Activated T-cell treated with anti-CD3 and anti-CD28 coated beads, Interleukin-2, amount 50 U/mL, for 4 hours (primary cell): Measurements from ENCODE around the gene HSPBAP1. TPM values are rescaled to one million over a fixed set of nuclear protein-coding genes. Genes with fewer than 3 reads are reported as not detected.
"Not testable (repeated sequence)": the region's sequence is repeated elsewhere in the genome, so short reads cannot be mapped to it uniquely, and the experiment has no call there.

Experiments
- ATAC-seq, 2 donors: fragments of 200-7000 bp; cut with Tn5 transposase; one replicate each; pipeline ENCODE4 v1.10.0; 2021
- DNase-seq: peaks from one replicate; pipeline ENCODE4 v3.0.0-alpha.2; 2020
- H3K27me3 Mint-ChIP-seq: one replicate; pipeline ENCODE4 v1.8.0; 2021; ENCODE audit warnings: low read depth, mixed read lengths
- H3K36me3 Mint-ChIP-seq: one replicate; pipeline ENCODE4 v1.8.0; 2022; ENCODE audit warnings: mixed read lengths; ENCODE audit not compliant: insufficient read depth
- H3K4me1 Mint-ChIP-seq: one replicate; pipeline ENCODE4 v1.8.0; 2021; ENCODE audit warnings: low read depth, mixed read lengths
- H3K4me3 Mint-ChIP-seq: one replicate; pipeline ENCODE4 v1.8.0; 2021; ENCODE audit warnings: mild to moderate bottlenecking, moderate library complexity, mixed read lengths
- H3K9me3 Mint-ChIP-seq: one replicate; pipeline ENCODE4 v1.8.0; 2021; ENCODE audit warnings: mixed read lengths
- total RNA-seq, 3 donors: library from RNA; stranded (reverse); gene quantifications; one replicate each; pipeline ENCODE4 v1.2.1, GENCODE V29; 2021

The HSPBAP1 gene
- total RNA-seq, 3 donors from 2014 or later, result 7.6 to 8.8 (median 7.7) TPM

DNA sequence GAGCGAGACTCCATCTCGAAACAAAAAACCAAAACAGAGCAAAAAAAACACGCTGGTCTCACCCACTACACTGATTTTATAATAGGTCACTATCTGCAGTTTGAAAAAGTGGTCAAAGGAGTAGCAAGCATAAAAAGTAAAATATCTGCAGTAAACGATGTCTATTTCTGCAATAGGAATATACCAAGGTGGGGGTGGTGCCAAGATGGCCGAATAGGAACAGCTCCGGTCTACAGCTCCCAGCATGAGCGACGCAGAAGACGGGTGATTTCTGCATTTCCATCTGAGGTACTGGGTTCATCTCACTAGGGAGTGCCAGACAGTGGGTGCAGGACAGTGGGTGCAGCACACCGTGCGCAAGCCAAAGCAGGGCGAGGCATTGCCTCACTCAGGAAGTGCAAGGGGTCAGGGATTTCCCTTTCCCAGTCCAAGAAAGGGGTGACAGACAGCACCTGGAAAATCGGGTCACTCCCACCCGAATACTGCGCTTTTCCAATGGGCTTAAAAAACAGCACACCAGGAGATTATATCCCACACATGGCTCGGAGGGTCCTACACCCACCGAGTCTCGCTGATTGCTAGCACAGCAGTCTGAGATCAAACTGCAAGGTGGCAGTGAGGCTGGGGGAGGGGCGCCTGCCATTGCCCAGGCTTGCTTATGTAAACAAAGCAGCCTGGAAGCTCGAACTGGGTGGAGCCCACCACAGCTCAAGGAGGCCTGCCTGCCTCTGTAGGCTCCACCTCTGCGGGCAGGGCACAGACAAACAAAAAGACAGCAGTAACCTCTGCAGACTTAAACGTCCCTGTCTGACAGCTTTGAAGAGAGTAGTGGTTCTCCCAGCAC is 60.7 kb downstream of the HSPBAP1 start:
- H3K4me1 Mint-ChIP-seq, ATAC-seq, H3K27me3 Mint-ChIP-seq: not testable (repeated sequence)

DNA sequence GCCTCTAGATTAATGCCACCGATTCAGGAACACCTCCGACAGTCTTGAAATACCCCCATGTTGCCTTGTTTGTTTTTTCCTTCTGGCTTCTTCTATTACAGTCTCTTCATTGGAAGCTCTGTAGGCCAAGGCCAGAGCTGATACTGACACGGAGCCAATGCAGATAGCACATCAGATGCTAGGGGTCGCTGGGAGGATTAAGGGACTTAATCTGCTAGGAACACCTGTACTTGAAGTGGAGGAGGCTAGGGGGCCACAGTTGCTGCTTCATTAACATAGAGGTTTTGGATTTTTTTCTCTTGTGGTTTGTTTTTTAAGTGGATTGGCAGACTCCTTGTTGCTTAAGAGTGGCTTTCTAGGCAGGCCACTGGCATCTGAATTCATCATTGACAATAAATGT is 63.4 kb downstream of the HSPBAP1 start:
- ATAC-seq (no peak), DNase-seq (no peak)
- Mint-ChIP-seq H3K9me3 (no peaks in the 10 kb centered on the region), H3K27me3 (no peaks in the 10 kb centered on the region), H3K36me3 (peaks cover 35% of the 10 kb centered on the region), H3K4me1 (no peaks in the 10 kb centered on the region), H3K4me3 (no peak overlapping the region)

More for the DNA sequence above, 60.7 kb downstream of the HSPBAP1 start:
- H3K9me3 Mint-ChIP-seq, DNase-seq, H3K4me3 Mint-ChIP-seq: not testable (repeated sequence)
- H3K36me3 Mint-ChIP-seq, result peaks cover 24% of the 10 kb centered on the region

DNA sequence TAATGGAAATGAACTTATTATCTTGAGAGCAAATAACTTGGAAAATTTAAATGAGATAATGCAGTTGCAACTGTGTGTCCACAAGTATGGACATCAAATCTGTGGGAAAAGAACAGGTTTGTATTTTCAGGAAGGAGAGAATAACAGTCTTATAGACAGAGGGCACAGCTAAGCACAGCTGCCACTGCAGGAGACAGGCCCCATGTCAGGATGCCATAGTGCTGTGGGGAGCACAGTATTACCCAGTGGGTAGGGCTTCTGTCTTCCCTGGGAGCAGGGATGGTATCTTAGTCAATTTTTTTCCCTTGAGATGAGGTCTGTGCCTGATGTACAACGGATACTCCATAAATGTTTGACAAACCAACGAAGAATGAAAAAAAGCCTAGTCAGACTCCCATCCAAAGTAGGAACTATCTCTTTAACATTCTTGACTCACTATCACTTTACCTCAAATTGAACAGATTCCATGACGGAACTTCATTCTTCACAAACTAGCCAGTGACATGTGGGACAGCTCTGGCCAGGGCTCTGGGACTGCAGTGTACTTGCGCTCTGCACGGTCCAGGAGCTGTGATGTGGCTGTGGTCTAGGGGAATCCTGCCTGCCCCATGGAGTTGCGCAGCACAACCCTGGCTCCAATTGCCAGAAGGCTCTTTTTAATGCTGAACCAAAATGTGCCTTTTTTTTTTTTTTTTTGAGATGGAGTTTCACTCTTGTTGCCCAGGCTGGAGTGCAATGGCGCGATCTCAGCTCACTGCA is 64.7 kb downstream of the HSPBAP1 start:
- H3K27me3 Mint-ChIP-seq, result no peaks in the 10 kb centered on the region
- H3K4me1 Mint-ChIP-seq, result no peaks in the 10 kb centered on the region
- peaks cover 36% of the 10 kb centered on the region for H3K36me3 Mint-ChIP-seq
- ATAC-seq (no peak), DNase-seq (no peak)
- no peak overlapping the region for H3K4me3 Mint-ChIP-seq
- H3K9me3 Mint-ChIP-seq, result no peaks in the 10 kb centered on the region

DNA sequence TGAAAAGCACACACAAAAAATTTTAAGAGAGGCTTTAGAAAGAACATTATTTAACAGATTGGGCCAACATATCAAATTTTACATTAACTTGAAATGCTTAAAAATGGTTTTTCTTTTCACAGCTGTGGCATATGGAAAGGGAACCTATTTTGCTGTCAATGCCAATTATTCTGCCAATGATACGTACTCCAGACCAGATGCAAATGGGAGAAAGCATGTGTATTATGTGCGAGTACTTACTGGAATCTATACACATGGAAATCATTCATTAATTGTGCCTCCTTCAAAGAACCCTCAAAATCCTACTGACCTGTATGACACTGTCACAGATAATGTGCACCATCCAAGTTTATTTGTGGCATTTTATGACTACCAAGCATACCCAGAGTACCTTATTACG is 65.4 kb downstream of the HSPBAP1 start:
- Mint-ChIP-seq H3K4me3 (no peak overlapping the region), H3K9me3 (no peaks in the 10 kb centered on the region), H3K36me3 (peaks cover 37% of the 10 kb centered on the region), H3K4me1 (no peaks in the 10 kb centered on the region), H3K27me3 (no peaks in the 10 kb centered on the region)
- DNase-seq, result no peak
- no peak for ATAC-seq

DNA sequence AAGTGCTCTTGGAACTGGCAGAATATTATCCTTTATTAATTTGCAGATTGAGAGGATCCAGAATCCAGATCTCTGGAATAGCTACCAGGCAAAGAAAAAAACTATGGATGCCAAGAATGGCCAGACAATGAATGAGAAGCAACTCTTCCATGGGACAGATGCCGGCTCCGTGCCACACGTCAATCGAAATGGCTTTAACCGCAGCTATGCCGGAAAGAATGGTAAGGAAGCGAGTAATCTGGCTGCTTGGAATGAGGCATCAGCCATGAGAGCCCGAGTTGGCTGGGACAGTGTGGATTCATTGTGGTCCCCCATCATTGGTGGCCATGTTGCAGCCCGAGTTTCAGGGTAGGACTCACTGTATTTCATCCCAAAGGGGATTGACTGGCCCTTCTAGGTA is 65.9 kb downstream of the HSPBAP1 start:
- no peaks in the 10 kb centered on the region for H3K9me3 Mint-ChIP-seq
- ATAC-seq, result no peak

DNA sequence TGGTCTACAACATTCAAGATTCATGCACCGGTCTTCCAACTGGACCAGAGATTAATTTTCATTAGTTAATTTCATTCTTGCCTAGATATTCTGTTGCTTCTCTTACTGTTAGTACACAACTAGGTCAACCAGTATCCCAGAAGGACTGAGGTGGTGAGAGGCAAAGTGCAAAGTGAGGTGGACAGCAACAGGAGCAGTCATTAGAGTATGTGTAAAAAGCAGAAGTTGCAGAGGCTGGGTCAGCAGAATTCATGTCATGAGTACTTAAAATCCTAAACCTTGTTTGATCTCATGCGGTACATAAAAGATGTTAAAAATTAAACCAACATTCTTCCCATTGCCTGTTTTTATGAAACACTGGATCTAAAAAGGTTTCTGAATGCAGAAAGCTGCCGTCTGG is 66.3 kb downstream of the HSPBAP1 start:
- H3K9me3 Mint-ChIP-seq, result no peaks in the 10 kb centered on the region
- H3K4me3 Mint-ChIP-seq, result no peak overlapping the region
- peaks cover 36% of the 10 kb centered on the region for H3K36me3 Mint-ChIP-seq
- H3K4me1 Mint-ChIP-seq, result no peaks in the 10 kb centered on the region
- ATAC-seq (no peak), DNase-seq (no peak)
- no peaks in the 10 kb centered on the region for H3K27me3 Mint-ChIP-seq

More for the DNA sequence above, 65.9 kb downstream of the HSPBAP1 start:
- H3K4me1 Mint-ChIP-seq, result no peaks in the 10 kb centered on the region
- no peaks in the 10 kb centered on the region for H3K27me3 Mint-ChIP-seq
- DNase-seq, result no peak
- H3K36me3 Mint-ChIP-seq, result peaks cover 37% of the 10 kb centered on the region
- H3K4me3 Mint-ChIP-seq, result no peak overlapping the region

DNA sequence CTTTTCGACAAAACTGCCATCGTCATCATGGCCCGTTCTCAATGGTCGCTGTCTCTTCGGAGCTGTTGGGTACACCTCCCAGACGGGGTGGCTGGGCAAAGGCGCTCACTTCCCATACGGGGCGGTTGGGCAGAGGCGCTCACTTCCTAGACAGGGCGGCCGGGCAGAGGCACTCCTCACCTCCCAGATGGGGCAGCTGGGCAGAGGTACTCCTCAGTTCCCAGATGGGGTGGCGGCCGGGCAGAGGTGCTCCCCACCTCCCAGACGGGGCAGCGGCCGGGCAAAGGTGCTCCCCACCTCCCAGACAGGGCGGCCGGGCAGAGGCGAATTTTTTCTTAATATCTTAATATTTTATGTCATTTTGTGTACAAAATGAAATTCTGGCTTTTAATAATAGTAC is 68.5 kb downstream of the HSPBAP1 start:
- Mint-ChIP-seq H3K9me3 (no peaks in the 10 kb centered on the region), H3K36me3 (peaks cover 43% of the 10 kb centered on the region), H3K4me3 (no peak overlapping the region), H3K27me3 (no peaks in the 10 kb centered on the region), H3K4me1 (no peaks in the 10 kb centered on the region)
- ATAC-seq (no peak), DNase-seq (no peak)

DNA sequence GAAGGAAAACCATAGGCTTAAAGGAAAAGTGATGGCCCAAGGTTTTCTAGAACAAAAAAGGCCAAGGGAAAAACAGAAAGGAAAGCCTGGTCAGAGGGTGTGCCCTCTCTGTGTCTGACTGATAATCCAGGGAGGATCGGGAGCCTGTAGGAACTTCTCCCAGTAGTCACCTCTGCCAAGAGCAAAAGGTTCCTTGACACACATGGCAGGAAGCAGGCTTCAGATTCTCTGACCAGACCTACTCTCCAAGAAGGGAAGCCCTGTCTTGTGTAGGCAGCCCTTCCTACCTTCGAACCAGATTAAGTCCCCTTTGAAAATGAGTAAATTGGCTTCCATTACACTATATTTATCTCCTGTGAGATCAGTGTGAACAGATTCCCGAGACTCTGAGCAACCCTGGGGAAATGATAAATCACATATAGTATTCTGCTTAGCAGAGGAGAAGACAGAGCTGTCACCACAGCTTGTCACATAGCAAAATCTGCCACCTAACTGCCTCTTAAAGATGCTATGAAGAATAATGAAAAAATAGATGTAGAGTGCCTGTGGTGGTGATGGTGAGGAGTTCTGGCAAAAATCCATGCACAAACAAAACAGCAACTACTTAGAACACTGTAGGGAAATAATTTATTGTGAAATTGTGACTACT is 74.2 kb downstream of the HSPBAP1 start:
- Mint-ChIP-seq H3K9me3 (no peaks in the 10 kb centered on the region), H3K4me3 (no peak overlapping the region), H3K36me3 (peaks cover 62% of the 10 kb centered on the region), H3K27me3 (no peaks in the 10 kb centered on the region), H3K4me1 (no peaks in the 10 kb centered on the region)
- ATAC-seq (no peak), DNase-seq (no peak)

DNA sequence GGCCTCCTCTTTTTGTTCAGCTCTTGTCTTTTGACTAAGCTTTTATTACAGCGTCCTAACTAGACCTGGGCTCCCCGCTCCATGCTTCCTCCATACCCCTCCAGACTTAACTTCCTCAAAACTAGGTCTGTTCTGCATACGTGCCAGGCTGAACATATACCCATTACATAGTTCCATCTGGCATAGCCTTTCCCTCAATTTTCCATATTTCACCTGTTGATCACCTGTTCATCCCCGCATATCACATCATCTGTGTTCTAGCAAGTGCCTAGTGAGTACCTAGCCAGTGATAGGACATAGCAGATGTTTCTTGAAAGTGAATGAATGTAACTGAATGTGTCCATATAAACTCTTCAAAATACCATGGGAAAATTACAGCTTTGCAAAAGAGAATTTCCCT is 77.0 kb downstream of the HSPBAP1 start:
- no peak for ATAC-seq
- Mint-ChIP-seq H3K36me3 (peaks cover 72% of the 10 kb centered on the region), H3K9me3 (no peaks in the 10 kb centered on the region), H3K4me1 (peaks cover 3% of the 10 kb centered on the region), H3K4me3 (no peak overlapping the region), H3K27me3 (no peaks in the 10 kb centered on the region)
- DNase-seq, result no peak

DNA sequence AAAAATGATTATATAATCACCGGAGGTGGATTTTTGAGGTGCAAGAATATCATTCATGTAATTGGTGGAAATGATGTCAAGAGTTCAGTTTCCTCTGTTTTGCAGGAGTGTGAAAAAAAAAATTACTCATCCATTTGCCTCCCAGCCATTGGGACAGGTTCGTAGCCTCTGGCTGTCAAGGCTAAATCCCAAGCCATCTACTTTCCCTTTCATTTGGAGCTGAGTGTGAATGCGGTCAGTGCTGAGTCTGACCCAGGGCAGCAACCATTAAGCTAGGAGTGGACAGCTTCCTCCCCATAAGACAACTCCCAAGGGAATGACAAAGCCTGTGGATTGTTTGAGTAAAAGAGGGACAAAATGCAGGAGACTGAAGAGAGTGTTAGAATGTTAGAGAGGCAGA is 79.4 kb downstream of the HSPBAP1 start:
- peaks cover 26% of the 10 kb centered on the region for H3K4me1 Mint-ChIP-seq
- H3K9me3 Mint-ChIP-seq, result no peaks in the 10 kb centered on the region
- no peaks in the 10 kb centered on the region for H3K27me3 Mint-ChIP-seq
- no peak for DNase-seq
- peaks cover 76% of the 10 kb centered on the region for H3K36me3 Mint-ChIP-seq
- no peak for ATAC-seq
- H3K4me3 Mint-ChIP-seq, result no peak overlapping the region

DNA sequence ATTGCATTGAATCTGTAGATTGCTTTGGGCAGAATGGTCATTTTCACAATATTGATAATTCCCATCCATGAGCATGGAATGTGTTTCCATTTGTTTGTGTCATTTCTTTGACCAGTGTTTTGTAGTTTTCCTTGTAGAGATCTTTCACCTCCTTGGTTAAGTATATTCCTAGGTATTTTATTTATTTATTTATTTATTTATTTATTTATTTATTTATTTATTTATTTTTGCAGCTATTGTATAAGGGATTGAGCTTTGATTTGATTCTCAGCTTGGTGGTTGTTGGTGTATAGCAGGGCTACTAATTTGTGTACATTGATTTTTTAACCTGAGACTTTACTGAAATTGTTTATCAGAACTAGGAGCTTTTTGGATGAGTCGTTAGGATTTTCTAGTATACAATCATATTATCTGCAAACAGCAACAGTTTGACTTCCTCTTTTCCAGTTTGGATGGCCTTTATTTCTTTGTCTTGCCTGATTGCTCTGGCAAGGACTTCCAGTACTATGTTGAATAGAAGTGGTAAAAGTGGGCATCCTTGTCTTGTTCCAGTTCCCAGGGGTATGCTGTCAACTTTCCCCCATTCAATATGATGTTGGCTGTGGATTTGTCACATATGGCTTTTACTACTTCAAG is 82.9 kb downstream of the HSPBAP1 start:
- not testable (repeated sequence) for DNase-seq, H3K9me3 Mint-ChIP-seq, H3K27me3 Mint-ChIP-seq, H3K4me3 Mint-ChIP-seq, ATAC-seq
- H3K36me3 Mint-ChIP-seq, result peaks cover 69% of the 10 kb centered on the region
- peaks cover 30% of the 10 kb centered on the region for H3K4me1 Mint-ChIP-seq

DNA sequence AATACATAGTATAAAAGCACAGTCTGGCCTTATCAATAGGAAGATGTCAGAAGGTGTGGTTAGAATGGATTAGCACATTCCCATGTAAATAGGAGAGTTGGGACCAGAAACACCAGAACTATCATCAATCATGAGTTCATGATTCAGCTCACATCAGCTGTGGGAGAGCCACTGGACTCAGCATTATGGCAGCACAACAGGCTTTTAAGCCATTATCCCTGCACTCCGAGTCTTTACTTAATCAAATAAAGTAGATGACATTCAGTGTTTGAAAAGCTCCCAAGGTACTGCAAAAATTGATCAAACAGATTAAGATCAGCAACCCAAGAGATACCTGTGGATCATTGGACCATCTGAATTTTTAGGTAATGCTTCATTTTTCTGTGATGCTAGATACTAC is 88.3 kb downstream of the HSPBAP1 start:
- H3K36me3 Mint-ChIP-seq, result peaks cover 57% of the 10 kb centered on the region
- H3K4me3 Mint-ChIP-seq, result no peak overlapping the region
- no peaks in the 10 kb centered on the region for H3K9me3 Mint-ChIP-seq
- peaks cover 24% of the 10 kb centered on the region for H3K4me1 Mint-ChIP-seq
- ATAC-seq, result no peak
- DNase-seq, result no peak
- no peaks in the 10 kb centered on the region for H3K27me3 Mint-ChIP-seq

DNA sequence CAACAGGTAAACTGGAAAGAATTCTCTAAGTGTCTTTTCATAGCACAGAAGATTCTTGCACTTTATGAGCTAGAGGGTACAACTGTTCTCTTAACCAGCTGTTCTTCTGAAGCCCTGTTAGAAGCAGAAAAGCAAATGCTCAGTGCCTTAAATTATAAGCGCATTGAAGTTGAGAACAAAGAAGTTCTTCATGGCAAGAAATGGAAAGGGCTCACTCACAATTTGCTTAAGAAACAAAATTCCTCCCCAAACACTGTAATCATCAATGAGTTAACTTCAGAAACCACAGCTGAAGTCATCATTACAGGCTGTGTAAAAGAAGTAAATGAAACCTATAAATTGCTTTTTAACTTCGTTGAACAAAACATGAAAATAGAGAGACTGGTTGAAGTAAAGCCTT is 93.4 kb downstream of the HSPBAP1 start:
- H3K36me3 Mint-ChIP-seq, result peaks cover 53% of the 10 kb centered on the region
- no peak for DNase-seq
- no peak overlapping the region for H3K4me3 Mint-ChIP-seq
- no peaks in the 10 kb centered on the region for H3K27me3 Mint-ChIP-seq
- no peaks in the 10 kb centered on the region for H3K9me3 Mint-ChIP-seq
- ATAC-seq, result no peak
- peaks cover 19% of the 10 kb centered on the region for H3K4me1 Mint-ChIP-seq

DNA sequence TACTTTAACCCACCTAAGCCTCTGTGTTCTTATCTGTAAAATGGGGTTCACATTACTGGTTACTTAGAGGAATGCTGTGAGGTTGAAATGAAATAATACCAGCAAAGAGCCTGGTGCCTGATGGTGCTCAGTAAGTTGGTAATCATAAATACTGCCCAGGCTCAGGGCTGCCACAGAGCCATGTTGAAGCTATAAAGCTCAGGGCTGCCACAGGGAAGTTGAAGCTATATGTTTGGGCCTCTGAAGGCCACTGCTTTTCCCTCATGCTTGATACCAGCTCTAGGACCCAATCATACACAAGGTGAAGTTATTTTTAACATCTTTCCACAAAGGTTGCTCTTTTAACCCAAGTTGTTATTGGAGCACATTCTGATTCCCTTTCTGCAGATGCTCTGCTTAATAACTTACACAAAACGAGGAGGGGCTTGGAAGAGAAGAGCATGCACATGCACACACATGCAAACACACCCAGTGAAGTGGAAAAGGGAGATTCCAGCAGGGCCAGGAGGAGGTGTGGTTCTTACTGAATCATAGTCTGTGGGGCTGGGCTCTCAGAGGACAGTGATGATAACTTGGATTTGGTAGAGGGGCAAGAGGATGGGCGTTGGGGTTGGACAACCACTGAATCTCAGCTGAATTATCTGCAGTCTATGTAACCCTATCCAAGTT is 95.5 kb downstream of the HSPBAP1 start:
- H3K4me1 Mint-ChIP-seq, result peaks cover 25% of the 10 kb centered on the region
- no peaks in the 10 kb centered on the region for H3K9me3 Mint-ChIP-seq
- no peaks in the 10 kb centered on the region for H3K27me3 Mint-ChIP-seq
- H3K36me3 Mint-ChIP-seq, result peaks cover 51% of the 10 kb centered on the region
- H3K4me3 Mint-ChIP-seq, result no peak overlapping the region
- ATAC-seq (no peak), DNase-seq (no peak)
